GM12892 (cell line): ENCODE measurements around the gene GNG13.

ENCODE experiments used
- POLR2A ChIP-seq: IDR thresholded peaks from 2 replicates; pipeline ENCODE4 v1.6.1; 2011; ENCODE audit warnings: low read depth, low read length, control low read depth
- POLR2AphosphoS5 ChIP-seq: IDR thresholded peaks from 2 replicates; pipeline ENCODE4 v1.6.1; 2011; ENCODE audit warnings: low read depth, low read length, control low read depth
- TAF1 ChIP-seq: IDR thresholded peaks from 2 replicates; pipeline ENCODE4 v1.6.1; 2011; ENCODE audit warnings: low read depth, mild to moderate bottlenecking, control low read depth, low read length, borderline replicate concordance

GRCh38 chr16:802914-803753, 2.6 kb upstream of the GNG13 start:
- no peak for TF ChIP-seq POLR2A
- no peak for TF ChIP-seq POLR2AphosphoS5
- TF ChIP-seq TAF1: no peak
